Activated T-cell treated with anti-CD3 and anti-CD28 coated beads for 4 hours (primary cell): ENCODE data around the gene MIB2.
"Not testable (repeated sequence)": the region's sequence is repeated elsewhere in the genome, so short reads cannot be mapped to it uniquely, and the experiment has no call there.

Experiments used
- DNase-seq: peaks from one replicate; pipeline ENCODE4 v3.0.0-alpha.2; 2020

The MIB2 gene

GRCh38 chr1:1662830-1663560 is 47.7 kb downstream of the MIB2 start:
- not testable (repeated sequence) for DNase-seq

- DNase-seq: not testable (repeated sequence)
These were observed 49.0 kb downstream of the MIB2 start for GRCh38 chr1:1664318-1664717.

DNA sequence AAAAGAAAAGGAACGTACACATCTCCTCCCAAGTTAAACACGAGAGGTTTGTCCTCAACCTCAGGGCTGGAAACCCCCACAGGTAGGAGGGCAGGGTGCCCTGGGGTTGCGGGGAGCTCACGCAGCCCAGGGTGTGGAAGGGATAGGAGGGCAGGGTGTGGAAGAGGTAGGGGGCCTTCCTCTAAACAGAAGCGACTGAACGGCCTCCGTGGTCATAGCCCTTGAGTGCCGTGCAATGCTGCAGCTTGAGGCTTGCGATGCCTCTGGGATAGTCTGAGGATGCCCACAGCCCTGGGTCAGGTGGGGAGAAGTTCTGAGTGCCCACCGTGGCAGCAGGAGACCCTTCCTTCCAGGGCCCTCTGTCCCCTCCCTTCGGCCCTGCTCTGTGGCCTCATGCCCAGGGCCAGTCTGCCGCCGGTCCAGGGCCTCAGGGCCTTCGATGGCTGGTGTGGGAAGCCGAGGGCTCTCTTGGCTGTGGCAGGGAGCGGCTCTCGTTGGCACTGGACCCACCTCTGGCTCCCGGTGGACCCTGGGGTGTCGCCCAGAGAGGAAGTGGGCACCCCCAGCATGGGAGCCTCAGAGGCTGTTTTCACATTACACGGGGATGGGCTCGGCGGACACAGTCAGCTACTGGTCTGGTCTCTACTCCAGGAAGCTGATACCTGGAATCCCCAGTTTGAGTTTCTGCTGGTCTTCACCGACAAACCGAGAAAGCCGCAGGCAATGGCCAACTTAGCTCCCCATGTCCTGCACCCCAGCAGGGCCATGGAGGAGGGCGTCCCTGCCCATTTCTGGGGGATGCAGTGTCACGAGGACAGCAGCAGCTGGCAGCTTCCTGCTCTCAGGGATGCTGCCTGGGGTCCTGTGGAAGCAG is 49.9 kb downstream of the MIB2 start:
- no peak for DNase-seq

- DNase-seq: no peak
These were observed 50.5 kb downstream of the MIB2 start for GRCh38 chr1:1665815-1666251.

DNA sequence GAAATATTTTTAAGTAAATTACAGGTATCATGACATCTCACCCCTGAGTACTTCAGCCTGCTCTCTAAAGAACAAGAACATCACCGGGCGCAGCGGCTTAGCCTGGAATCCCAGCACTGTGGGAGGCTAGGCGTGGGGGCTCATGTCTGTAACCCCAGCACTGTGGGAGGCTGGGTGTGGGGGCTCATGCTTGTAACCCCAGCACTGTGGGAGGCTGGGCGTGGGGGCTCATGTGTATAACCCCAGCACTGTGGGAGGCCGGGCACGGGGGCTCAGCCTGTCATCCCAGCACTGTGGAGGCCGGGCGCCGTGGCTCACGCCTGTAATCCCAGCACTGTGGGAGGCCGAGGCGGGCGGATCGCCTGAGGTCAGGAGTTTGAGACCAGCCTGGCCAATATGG is 51.2 kb downstream of the MIB2 start:
- DNase-seq: no peak

DNA sequence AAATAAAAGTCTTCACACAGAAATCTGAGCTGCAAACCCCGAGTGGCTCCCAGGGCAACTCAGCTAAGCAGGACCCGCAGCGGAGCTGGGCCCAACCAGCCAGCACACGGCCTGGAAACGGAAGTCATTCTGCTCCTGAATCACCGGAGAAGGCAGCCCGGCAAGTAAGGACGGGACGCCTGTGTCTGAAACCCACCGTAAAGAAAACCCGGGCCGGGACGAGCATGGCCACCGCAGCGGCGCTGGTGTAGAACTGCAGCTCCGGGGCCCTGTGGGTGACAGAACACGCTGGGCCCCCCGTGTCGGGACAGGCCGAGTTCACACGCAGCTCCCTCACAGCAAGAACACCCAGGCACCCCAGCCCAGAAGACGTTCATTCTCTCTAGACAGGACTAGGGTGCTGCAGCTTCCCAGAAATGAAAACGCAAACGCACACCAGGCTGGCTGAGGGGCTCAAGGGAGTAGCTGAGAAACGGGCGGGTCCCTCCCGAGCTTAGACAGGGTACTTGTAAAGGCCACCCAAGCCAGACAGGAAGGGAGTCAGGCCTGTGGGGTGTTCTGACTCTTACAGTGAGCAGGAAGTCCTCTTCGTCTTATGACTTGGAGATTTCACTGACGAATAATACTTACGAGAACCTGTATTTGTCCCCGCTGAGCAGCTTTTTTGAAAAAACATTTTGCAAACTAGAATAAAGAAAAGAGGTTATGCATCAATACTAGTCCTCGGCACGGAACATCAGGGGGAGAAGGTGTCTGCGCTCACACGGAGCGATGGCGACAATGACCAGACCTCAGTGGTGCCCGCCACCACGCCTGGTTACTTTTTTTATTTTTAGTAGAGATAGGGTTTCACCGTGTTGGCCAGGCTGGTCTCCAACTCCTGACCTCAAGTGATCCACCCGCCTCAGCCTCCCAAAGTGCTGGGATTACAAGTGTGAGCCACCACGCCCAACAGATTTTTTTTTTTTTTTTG is 54.5 kb downstream of the MIB2 start:
- DNase-seq: no peak

DNA sequence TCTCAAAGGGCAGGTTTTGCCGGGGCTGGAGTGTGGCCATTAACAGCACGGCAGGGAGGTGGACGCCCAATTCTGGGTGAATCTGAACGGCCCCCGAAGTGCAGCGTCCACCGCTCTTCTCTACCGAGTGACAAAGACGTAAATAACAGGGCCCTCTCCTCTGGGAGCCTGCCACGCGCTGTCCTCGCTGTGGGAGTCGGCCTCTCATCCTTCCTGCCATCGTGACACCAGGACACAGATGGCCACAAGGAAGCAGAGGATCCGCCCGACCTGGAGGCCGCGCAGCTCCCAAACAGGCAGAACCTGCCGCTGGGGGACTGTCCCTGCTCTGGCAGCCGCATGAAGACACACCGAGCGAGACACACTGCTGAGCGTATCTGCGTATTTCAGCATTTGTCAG is 55.6 kb downstream of the MIB2 start:
- no peak for DNase-seq

GRCh38 chr1:1671365-1672119 is 56.2 kb downstream of the MIB2 start:
- no peak for DNase-seq

DNA sequence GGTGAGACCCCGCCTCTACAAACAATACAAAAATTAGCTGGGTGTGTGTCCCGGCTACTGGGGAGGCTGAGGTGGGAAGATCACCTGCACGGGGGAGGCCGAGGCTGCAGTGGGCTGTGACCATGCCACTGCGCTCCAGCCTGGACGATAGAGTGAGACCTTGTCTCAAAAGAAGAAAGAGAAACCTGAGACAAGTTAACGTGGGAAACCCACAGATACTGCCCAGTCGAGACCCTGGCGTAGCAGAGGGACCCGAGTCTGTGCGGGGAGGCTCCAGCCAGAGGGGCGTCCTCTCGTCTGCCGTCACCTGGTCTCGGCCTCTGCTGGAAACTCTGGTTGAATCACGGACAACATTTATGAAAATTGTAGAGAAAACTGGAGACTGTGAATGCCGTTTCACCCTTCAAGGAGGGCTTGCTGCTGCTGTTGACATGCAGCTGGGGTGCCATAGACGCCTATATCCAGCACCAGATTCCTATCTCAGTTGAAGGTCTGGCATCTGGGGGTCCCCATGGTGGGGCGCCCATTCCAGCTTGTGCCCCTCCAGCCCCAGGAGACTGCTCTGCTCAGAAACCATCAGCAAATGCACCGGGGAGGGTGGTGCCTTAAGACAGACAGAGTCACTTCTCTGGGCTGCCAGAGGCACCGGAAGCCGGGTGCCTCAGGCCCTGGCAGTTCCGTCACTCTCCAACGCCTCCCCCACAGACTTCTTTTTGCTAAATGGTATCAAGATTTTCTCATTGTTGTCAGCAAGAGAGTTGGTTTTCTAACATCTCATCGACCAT is 57.1 kb downstream of the MIB2 start:
- no peak for DNase-seq

- DNase-seq: not testable (repeated sequence)
These were observed 59.5 kb downstream of the MIB2 start for GRCh38 chr1:1674806-1675205.

GRCh38 chr1:1675218-1675617 is 59.9 kb downstream of the MIB2 start:
- not testable (repeated sequence) for DNase-seq

DNA sequence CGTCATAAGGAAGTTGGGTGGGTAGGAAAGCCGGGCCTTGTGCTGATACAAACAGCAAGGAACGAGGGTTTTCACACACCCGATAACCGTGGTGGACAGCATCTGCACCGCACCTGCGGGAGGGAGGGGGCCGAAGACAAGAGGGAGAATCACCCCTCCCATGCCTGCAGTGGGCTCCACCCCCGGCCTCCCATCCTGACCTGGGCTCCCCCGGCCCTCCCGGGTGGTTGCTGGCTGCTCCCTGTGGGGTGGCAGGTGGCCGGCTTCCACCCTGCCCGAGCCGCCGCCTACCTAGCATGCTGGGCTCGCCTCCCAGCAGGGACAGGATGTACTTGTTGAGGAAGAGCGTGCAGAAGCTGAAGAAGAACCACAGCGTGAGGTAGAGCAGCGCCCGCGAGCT is 60.8 kb downstream of the MIB2 start:
- DNase-seq: not testable (repeated sequence)

- DNase-seq: peak; percentile 24
These were observed 62.6 kb downstream of the MIB2 start for GRCh38 chr1:1677718-1678580.

- peak; percentile 35 for DNase-seq
These were observed 63.5 kb downstream of the MIB2 start for GRCh38 chr1:1678581-1679380.
